GM23338 (cell line): ENCODE data around the gene BCL2A1.

Experiments
- CREB1 ChIP-seq: fragments of 250-450 bp; sonication (Bioruptor Pico); IDR thresholded peaks from 2 replicates; pipeline ENCODE4 v1.5.0; 2020; ENCODE audit warnings: low read depth, mild to moderate bottlenecking, moderate library complexity
- EZH2 ChIP-seq: fragments of 200-600 bp; sonication (generic); IDR thresholded peaks from one replicate; pipeline ENCODE4 v1.8.0; 2017; ENCODE audit warnings: antibody characterized with exemption, mild to moderate bottlenecking, low read depth; ENCODE audit not compliant: unreplicated experiment
- EZH2phosphoT487 ChIP-seq: fragments of 200-600 bp; sonication (generic); IDR thresholded peaks from one replicate; pipeline ENCODE4 v1.8.1; 2018; ENCODE audit warnings: antibody characterized with exemption; ENCODE audit not compliant: unreplicated experiment
- JUNB ChIP-seq: IDR thresholded peaks from one replicate; pipeline ENCODE4 v1.6.1; 2016; ENCODE audit warnings: antibody characterized with exemption; ENCODE audit not compliant: unreplicated experiment
- NANOG ChIP-seq: IDR thresholded peaks from 2 replicates; pipeline ENCODE4 v1.6.1; 2016; ENCODE audit warnings: antibody characterized with exemption, borderline replicate concordance
- POLR2AphosphoS5 ChIP-seq: IDR thresholded peaks from 2 replicates; pipeline ENCODE4 v1.6.1; 2016; ENCODE audit warnings: antibody characterized with exemption, low read depth
- STAT1 ChIP-seq: IDR thresholded peaks from one replicate; pipeline ENCODE4 v1.6.1; 2016; ENCODE audit warnings: antibody characterized with exemption; ENCODE audit not compliant: unreplicated experiment
- ZNF114 ChIP-seq: fragments of 250-450 bp; sonication (Bioruptor Pico); IDR thresholded peaks from 2 replicates; pipeline ENCODE4 v1.5.0; 2020; ENCODE audit warnings: mild to moderate bottlenecking, moderate library complexity
- ZNF331 ChIP-seq: fragments of 250-450 bp; sonication (Bioruptor Pico); IDR thresholded peaks from 2 replicates; pipeline ENCODE4 v1.5.0; 2020; ENCODE audit warnings: low read depth, mild to moderate bottlenecking, moderate library complexity
- TF ChIP-seq, protein P1 (sequence below), 2 experiments: fragments of 200-600 bp in 1 of 2; sonication (generic) in 1 of 2; conservative IDR thresholded peaks; 2 replicates each; pipeline versions ENCODE4 v1.5.1 to v1.6.1; 2016 to 2017; ENCODE audit warnings: antibody characterized with exemption in 2 of 2, low read depth in 2 of 2, mild to moderate bottlenecking in 2 of 2, moderate library complexity in 1 of 2
- TF ChIP-seq, protein P2 (sequence below): IDR thresholded peaks from 2 replicates; pipeline ENCODE4 v1.6.1; 2016; ENCODE audit warnings: antibody characterized with exemption
- TF ChIP-seq, protein P3 (sequence below): fragments of 250-450 bp; sonication (Bioruptor Pico); IDR thresholded peaks from 2 replicates; pipeline ENCODE4 v1.5.0; 2020; ENCODE audit warnings: mild to moderate bottlenecking, moderate library complexity
- TF ChIP-seq, protein P4 (sequence below): IDR thresholded peaks from one replicate; pipeline ENCODE4 v1.6.1; 2018; ENCODE audit warnings: antibody characterized with exemption; ENCODE audit not compliant: unreplicated experiment

DNA sequence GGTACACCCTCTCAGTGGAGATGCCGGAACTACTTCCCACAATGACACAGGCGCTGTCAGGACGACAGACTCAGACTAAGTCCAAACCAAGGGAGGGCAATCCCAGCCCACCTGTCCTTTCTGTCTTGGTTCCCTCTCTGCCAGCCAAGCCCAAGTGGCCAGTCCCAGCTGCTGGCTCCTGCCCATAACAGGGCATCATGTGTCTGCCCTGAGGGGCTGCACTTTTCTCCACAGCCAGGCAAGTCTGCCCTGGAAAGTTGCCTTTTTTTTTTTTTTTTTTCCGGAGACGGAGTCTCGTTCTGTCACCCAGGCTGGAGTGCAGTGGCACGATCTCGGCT is 20.0 kb upstream of the BCL2A1 start:
- TF ChIP-seq, protein P1, sequence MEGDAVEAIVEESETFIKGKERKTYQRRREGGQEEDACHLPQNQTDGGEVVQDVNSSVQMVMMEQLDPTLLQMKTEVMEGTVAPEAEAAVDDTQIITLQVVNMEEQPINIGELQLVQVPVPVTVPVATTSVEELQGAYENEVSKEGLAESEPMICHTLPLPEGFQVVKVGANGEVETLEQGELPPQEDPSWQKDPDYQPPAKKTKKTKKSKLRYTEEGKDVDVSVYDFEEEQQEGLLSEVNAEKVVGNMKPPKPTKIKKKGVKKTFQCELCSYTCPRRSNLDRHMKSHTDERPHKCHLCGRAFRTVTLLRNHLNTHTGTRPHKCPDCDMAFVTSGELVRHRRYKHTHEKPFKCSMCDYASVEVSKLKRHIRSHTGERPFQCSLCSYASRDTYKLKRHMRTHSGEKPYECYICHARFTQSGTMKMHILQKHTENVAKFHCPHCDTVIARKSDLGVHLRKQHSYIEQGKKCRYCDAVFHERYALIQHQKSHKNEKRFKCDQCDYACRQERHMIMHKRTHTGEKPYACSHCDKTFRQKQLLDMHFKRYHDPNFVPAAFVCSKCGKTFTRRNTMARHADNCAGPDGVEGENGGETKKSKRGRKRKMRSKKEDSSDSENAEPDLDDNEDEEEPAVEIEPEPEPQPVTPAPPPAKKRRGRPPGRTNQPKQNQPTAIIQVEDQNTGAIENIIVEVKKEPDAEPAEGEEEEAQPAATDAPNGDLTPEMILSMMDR (conservative IDR thresholded peaks at IDR 0.05; ENCODE audit: low read depth in 2 of 2), result no peak
- TF ChIP-seq POLR2AphosphoS5 (no peak), CREB1 (no peak), EZH2 (no peak), EZH2phosphoT487 (no peak), ZNF114 (no peak), JUNB (no peak), ZNF331 (CRISPR knock-in tag) (no peak), NANOG (no peak), STAT1 (no peak)
- TF ChIP-seq, protein P2, sequence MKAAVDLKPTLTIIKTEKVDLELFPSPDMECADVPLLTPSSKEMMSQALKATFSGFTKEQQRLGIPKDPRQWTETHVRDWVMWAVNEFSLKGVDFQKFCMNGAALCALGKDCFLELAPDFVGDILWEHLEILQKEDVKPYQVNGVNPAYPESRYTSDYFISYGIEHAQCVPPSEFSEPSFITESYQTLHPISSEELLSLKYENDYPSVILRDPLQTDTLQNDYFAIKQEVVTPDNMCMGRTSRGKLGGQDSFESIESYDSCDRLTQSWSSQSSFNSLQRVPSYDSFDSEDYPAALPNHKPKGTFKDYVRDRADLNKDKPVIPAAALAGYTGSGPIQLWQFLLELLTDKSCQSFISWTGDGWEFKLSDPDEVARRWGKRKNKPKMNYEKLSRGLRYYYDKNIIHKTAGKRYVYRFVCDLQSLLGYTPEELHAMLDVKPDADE, result no peak
- TF ChIP-seq, protein P3, sequence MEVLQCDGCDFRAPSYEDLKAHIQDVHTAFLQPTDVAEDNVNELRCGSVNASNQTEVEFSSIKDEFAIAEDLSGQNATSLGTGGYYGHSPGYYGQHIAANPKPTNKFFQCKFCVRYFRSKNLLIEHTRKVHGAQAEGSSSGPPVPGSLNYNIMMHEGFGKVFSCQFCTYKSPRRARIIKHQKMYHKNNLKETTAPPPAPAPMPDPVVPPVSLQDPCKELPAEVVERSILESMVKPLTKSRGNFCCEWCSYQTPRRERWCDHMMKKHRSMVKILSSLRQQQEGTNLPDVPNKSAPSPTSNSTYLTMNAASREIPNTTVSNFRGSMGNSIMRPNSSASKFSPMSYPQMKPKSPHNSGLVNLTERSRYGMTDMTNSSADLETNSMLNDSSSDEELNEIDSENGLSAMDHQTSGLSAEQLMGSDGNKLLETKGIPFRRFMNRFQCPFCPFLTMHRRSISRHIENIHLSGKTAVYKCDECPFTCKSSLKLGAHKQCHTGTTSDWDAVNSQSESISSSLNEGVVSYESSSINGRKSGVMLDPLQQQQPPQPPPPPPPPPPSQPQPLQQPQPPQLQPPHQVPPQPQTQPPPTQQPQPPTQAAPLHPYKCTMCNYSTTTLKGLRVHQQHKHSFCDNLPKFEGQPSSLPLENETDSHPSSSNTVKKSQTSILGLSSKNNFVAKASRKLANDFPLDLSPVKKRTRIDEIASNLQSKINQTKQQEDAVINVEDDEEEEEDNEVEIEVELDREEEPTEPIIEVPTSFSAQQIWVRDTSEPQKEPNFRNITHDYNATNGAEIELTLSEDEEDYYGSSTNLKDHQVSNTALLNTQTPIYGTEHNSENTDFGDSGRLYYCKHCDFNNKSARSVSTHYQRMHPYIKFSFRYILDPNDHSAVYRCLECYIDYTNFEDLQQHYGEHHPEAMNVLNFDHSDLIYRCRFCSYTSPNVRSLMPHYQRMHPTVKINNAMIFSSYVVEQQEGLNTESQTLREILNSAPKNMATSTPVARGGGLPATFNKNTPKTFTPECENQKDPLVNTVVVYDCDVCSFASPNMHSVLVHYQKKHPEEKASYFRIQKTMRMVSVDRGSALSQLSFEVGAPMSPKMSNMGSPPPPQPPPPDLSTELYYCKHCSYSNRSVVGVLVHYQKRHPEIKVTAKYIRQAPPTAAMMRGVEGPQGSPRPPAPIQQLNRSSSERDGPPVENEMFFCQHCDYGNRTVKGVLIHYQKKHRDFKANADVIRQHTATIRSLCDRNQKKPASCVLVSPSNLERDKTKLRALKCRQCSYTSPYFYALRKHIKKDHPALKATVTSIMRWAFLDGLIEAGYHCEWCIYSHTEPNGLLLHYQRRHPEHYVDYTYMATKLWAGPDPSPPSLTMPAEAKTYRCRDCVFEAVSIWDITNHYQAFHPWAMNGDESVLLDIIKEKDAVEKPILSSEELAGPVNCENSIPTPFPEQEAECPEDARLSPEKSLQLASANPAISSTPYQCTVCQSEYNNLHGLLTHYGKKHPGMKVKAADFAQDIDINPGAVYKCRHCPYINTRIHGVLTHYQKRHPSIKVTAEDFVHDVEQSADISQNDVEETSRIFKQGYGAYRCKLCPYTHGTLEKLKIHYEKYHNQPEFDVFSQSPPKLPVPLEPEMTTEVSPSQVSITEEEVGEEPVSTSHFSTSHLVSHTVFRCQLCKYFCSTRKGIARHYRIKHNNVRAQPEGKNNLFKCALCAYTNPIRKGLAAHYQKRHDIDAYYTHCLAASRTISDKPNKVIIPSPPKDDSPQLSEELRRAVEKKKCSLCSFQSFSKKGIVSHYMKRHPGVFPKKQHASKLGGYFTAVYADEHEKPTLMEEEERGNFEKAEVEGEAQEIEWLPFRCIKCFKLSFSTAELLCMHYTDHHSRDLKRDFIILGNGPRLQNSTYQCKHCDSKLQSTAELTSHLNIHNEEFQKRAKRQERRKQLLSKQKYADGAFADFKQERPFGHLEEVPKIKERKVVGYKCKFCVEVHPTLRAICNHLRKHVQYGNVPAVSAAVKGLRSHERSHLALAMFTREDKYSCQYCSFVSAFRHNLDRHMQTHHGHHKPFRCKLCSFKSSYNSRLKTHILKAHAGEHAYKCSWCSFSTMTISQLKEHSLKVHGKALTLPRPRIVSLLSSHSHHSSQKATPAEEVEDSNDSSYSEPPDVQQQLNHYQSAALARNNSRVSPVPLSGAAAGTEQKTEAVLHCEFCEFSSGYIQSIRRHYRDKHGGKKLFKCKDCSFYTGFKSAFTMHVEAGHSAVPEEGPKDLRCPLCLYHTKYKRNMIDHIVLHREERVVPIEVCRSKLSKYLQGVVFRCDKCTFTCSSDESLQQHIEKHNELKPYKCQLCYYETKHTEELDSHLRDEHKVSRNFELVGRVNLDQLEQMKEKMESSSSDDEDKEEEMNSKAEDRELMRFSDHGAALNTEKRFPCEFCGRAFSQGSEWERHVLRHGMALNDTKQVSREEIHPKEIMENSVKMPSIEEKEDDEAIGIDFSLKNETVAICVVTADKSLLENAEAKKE (CRISPR knock-in tag), result no peak
- TF ChIP-seq, protein P4, sequence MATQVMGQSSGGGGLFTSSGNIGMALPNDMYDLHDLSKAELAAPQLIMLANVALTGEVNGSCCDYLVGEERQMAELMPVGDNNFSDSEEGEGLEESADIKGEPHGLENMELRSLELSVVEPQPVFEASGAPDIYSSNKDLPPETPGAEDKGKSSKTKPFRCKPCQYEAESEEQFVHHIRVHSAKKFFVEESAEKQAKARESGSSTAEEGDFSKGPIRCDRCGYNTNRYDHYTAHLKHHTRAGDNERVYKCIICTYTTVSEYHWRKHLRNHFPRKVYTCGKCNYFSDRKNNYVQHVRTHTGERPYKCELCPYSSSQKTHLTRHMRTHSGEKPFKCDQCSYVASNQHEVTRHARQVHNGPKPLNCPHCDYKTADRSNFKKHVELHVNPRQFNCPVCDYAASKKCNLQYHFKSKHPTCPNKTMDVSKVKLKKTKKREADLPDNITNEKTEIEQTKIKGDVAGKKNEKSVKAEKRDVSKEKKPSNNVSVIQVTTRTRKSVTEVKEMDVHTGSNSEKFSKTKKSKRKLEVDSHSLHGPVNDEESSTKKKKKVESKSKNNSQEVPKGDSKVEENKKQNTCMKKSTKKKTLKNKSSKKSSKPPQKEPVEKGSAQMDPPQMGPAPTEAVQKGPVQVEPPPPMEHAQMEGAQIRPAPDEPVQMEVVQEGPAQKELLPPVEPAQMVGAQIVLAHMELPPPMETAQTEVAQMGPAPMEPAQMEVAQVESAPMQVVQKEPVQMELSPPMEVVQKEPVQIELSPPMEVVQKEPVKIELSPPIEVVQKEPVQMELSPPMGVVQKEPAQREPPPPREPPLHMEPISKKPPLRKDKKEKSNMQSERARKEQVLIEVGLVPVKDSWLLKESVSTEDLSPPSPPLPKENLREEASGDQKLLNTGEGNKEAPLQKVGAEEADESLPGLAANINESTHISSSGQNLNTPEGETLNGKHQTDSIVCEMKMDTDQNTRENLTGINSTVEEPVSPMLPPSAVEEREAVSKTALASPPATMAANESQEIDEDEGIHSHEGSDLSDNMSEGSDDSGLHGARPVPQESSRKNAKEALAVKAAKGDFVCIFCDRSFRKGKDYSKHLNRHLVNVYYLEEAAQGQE, result no peak
